Measurements from ENCODE around the gene RARB. TPM values are rescaled to one million over a fixed set of nuclear protein-coding genes. Genes with fewer than 3 reads are reported as not detected.

Gene RARB
- total RNA-seq, 1 donor from 2014 or later: not detected

DNA sequence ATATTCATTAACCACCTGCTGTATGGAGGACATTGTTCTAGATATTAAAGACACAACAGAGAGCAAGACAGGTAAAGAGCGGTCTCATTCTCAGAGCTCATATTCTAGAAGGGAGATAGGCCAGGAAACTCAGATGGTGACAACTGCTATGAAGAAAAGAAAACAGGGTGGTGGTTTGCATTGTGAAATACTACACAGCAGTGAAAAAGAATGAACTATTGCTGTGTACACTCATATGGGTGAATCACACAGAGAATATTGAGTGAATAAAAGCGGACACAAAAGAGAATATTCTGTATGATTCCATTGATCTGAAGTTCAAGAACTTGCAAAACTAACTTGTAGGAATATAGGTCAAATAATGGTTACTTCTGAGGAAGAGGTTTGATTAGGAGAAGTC lies 159.9 kb downstream of the RARB start:
- intact Hi-C loops (cut with micrococcal nuclease): no loop called here
- Mint-ChIP-seq H3K9me3 (no peaks in the 10 kb centered on the region), H3K27me3 (ENCODE audit: insufficient read depth) (no peaks in the 10 kb centered on the region), H3K4me1 (ENCODE audit: low read depth) (no peaks in the 10 kb centered on the region), H3K4me3 (no peak overlapping the region), H3K27ac (no peak overlapping the region), H3K36me3 (ENCODE audit: low read depth) (no peaks in the 10 kb centered on the region)
- no peak for DNase-seq (ENCODE audit: low spot score)

DNA sequence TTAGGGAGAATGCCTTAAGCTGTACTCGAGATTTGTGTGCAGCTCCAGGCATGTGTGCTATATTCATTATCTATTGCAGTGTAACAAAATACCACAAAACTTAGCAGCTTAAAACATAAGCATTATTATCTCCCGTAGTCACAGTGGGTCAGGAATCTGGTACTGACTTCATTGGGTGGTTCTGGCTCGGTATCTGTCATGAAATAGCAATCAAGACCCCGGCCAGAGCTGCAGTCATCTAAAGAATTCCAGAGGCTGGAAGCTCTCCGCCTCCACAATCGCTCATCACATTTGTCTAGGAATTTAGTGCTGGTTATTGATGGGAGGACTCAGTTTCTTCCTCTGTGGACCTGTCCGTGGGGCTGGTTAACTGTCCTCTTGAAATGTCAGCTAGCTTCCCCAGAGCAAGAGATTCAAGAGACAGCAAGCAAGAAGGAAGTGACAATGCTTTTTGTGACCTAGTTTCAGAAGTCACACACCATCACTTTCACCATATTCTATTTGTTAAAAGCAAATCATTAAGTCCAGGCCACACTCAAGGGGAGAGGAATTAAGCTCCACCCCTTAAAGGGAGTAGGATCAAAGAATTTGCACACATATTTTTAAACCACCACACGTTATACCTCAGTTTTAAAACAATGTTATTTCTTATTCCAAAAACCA lies 160.5 kb downstream of the RARB start:
- Mint-ChIP-seq H3K9me3 (no peaks in the 10 kb centered on the region), H3K4me1 (ENCODE audit: low read depth) (no peaks in the 10 kb centered on the region), H3K4me3 (no peak overlapping the region), H3K27me3 (ENCODE audit: insufficient read depth) (no peaks in the 10 kb centered on the region), H3K27ac (no peak overlapping the region), H3K36me3 (ENCODE audit: low read depth) (no peaks in the 10 kb centered on the region)
- DNase-seq (ENCODE audit: low spot score): no peak
- intact Hi-C loops (cut with micrococcal nuclease): no loop called here

DNA sequence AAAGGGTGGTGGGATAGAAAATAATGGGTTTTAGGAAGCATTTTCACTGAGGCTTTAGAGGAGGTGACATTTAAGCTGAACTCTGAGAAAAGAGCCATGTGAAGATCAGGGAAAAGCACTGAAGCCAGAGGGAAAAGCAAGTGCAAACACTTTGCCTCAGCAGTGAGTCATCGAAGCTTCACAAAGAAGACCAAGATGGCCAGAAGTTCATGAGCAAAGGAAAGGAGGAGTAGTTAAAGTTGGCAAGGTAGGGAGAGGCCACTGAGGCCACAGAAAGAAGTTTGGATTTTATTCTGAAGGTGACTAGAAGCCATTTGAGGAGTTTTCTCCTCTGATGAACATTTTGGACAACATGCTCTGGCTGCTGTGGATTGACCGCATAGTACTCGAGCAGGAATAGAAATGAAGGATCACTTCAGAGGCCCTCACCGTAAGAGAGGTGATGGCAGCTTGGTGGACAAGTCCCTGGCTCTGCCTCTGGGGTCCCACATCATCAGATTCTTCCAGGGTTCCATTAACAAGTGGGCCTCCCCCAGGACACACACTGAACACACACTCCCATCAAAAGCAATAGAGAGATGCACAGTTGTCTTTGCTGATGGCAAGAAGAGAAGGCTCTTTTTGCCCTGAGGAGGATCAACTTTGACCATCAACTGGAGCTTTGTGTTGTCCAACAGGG lies 161.2 kb downstream of the RARB start:
- Mint-ChIP-seq H3K4me1 (ENCODE audit: low read depth) (no peaks in the 10 kb centered on the region), H3K4me3 (no peak overlapping the region), H3K9me3 (no peaks in the 10 kb centered on the region), H3K36me3 (ENCODE audit: low read depth) (peaks cover 2% of the 10 kb centered on the region), H3K27ac (no peak overlapping the region), H3K27me3 (ENCODE audit: insufficient read depth) (no peaks in the 10 kb centered on the region)
- no peak for DNase-seq (ENCODE audit: low spot score)
- intact Hi-C loops (cut with micrococcal nuclease): no loop called here

DNA sequence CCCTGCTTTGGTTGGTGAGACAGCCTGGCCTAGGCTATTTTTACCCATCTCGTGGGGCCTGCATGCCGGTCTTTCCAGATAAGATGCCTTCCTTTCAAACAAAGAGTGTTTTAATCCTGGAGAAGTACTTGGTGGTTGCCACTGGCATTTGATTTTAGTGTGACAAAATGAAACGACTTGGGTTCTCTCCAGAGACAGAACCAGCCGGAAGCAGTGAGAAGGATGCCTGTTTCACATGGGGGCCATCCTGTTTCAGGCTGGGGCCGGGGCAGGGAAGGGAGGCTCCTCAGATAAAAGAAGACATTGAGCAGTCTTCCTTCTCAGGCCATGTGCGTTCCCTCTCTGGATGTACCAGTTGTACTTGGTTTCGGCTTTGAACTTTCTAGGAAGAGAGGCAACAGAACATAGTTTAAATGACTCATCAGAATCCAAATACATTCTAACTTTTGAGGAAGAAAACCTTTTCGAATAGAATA lies 161.8 kb downstream of the RARB start:
- intact Hi-C loops (cut with micrococcal nuclease): loop anchor here (5.0 to 10.0 kb wide), 2 partner anchors 145 to 908 kb away; no protein-coding TSS in a partner anchor
- Mint-ChIP-seq H3K9me3 (no peaks in the 10 kb centered on the region), H3K4me3 (no peak overlapping the region), H3K36me3 (ENCODE audit: low read depth) (peaks cover 2% of the 10 kb centered on the region), H3K4me1 (ENCODE audit: low read depth) (no peaks in the 10 kb centered on the region), H3K27ac (no peak overlapping the region), H3K27me3 (ENCODE audit: insufficient read depth) (no peaks in the 10 kb centered on the region)
- no peak for DNase-seq (ENCODE audit: low spot score)

DNA sequence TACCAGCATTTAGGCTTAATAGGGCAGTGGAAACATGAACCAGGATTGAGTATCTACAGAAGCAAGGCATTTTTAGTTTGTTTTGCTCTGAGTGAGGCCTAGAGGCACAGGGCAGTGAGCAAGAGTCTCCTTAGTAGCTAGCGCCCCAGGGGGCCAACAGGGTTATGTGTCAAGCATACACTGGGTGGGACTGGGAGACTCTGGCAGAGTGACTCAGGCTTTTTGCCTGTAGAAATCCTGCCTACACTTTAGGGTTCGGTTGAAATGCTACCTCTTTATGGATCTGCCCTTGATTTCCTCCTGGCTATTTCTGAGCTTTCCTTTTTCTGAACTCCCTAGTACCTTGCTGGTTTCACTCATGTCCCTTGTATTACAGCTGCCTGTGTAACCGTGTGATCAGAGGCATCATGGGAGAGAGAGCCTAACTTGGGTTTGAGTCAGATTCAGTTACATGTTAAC lies 164.5 kb downstream of the RARB start:
- H3K27ac Mint-ChIP-seq: no peak overlapping the region
- no peaks in the 10 kb centered on the region for H3K9me3 Mint-ChIP-seq
- H3K4me3 Mint-ChIP-seq: no peak overlapping the region
- DNase-seq (ENCODE audit: low spot score): no peak
- intact Hi-C loops (cut with micrococcal nuclease): loop anchor here (5.0 to 10.0 kb wide), 2 partner anchors 148 to 910 kb away; no protein-coding TSS in a partner anchor
- peaks cover 7% of the 10 kb centered on the region for H3K36me3 Mint-ChIP-seq (ENCODE audit: low read depth)
- H3K27me3 Mint-ChIP-seq (ENCODE audit: insufficient read depth): no peaks in the 10 kb centered on the region
- H3K4me1 Mint-ChIP-seq (ENCODE audit: low read depth): no peaks in the 10 kb centered on the region

DNA sequence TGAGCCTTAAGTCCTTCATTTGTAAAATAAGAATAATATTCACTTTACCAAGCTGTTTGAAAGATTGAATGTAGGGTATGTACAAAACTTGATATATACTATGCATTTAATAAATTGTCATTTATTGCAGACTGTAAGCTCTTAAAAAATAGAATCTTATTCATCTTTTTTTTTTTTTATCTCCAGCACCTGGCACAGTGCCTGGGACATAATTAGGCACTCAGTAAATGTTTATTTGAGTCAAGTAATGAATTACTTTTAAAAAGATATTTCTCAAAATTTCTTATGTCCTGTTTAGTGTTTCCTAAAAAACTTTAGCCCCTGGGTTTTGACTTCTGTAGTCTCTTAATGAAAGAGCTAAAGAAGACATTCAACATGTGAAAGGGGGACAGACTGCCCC lies 164.9 kb downstream of the RARB start:
- no peak for DNase-seq (ENCODE audit: low spot score)
- Mint-ChIP-seq H3K4me1 (ENCODE audit: low read depth) (no peaks in the 10 kb centered on the region), H3K36me3 (ENCODE audit: low read depth) (peaks cover 8% of the 10 kb centered on the region), H3K27me3 (ENCODE audit: insufficient read depth) (no peaks in the 10 kb centered on the region), H3K27ac (no peak overlapping the region), H3K9me3 (no peaks in the 10 kb centered on the region), H3K4me3 (no peak overlapping the region)
- intact Hi-C loops (cut with micrococcal nuclease): loop anchor here (5.0 to 10.0 kb wide), 2 partner anchors 148 to 911 kb away; no protein-coding TSS in a partner anchor

DNA sequence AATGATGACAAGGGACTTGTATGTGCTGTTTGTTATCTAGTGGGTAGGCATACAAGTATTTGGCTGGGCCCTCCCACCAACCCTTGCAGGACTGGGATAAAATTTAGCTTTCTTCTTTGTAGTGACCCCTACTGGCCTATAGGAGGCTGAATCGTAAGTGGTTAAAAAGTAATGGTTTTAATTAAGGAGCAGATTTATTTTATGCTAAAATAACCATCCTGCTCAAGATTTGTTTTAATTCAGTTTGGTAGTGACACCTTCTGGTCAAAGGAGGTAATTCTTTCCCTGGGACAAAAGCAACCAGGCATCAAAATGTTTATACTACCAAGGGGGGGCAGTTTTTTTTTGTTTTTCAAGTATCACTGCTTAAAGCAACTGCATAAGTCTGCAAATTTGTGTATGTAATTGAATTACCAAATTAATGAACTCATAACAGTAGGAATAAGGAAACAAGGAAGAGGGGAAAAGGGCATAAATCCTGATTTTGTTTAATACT lies 166.0 kb downstream of the RARB start:
- no peaks in the 10 kb centered on the region for H3K27me3 Mint-ChIP-seq (ENCODE audit: insufficient read depth)
- intact Hi-C loops (cut with micrococcal nuclease): loop anchor here (2.0 to 10.0 kb wide), 3 partner anchors 149 to 912 kb away; no protein-coding TSS in a partner anchor
- no peak for DNase-seq (ENCODE audit: low spot score)

DNA sequence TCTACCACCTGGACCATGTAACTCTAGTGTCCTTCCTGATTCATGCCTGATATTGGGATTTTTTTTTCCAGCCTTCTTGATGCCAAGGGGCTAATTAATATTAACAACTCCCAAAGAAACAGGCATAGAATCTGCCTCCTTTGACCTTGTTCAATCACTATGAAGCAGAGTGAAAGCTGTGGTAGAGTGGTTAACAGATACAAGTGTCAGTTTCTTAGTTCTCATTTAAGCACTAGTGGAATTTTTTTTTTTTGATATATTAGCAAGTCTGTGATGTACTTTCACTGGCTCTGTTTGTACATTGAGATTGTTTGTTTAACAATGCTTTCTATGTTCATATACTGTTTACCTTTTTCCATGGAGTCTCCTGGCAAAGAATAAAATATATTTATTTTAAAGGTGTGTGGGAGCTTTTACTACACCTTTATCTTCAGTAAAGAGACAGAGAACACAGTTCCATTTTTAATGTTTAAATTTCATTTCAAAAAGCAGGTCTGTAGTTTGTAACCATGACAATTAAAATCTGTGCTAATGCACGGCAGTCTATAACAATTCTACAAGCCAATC lies 169.6 kb downstream of the RARB start:
- Mint-ChIP-seq H3K27ac (no peak overlapping the region), H3K9me3 (no peaks in the 10 kb centered on the region), H3K4me3 (no peak overlapping the region), H3K27me3 (ENCODE audit: insufficient read depth) (no peaks in the 10 kb centered on the region), H3K36me3 (ENCODE audit: low read depth) (peaks cover 21% of the 10 kb centered on the region), H3K4me1 (ENCODE audit: low read depth) (no peaks in the 10 kb centered on the region)
- intact Hi-C loops (cut with micrococcal nuclease): loop anchor here (10.0 kb wide), 1 partner anchor 153 kb away; no protein-coding TSS in a partner anchor
- DNase-seq (ENCODE audit: low spot score): no peak

More for the DNA sequence above, 166.0 kb downstream of the RARB start:
- Mint-ChIP-seq H3K4me1 (ENCODE audit: low read depth) (no peaks in the 10 kb centered on the region), H3K9me3 (no peaks in the 10 kb centered on the region), H3K4me3 (no peak overlapping the region), H3K27ac (no peak overlapping the region), H3K36me3 (ENCODE audit: low read depth) (peaks cover 13% of the 10 kb centered on the region)

DNA sequence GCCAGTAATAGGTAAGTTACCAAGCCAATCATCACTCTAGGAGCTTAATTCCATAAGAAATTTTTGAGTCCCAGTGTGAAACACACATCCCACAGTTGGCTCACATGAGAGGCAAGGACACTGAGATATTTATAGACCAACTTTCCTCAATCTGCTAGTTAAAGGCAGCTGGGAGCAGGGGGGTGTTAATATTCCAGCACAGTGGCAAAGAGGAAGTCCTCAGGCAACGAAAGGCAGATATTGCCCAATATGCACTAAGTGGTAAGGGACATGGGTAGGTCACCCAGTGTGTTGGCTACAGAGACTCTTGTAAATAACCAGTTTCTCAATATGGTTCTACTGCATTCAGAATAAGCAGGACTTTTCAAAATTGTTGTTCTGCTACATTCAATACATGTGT lies 175.6 kb downstream of the RARB start:
- no peak overlapping the region for H3K27ac Mint-ChIP-seq
- no peaks in the 10 kb centered on the region for H3K27me3 Mint-ChIP-seq (ENCODE audit: insufficient read depth)
- intact Hi-C loops (cut with micrococcal nuclease): no loop called here
- no peaks in the 10 kb centered on the region for H3K9me3 Mint-ChIP-seq
- peaks cover 34% of the 10 kb centered on the region for H3K36me3 Mint-ChIP-seq (ENCODE audit: low read depth)
- H3K4me1 Mint-ChIP-seq (ENCODE audit: low read depth): peaks cover 8% of the 10 kb centered on the region
- H3K4me3 Mint-ChIP-seq: no peak overlapping the region
- DNase-seq (ENCODE audit: low spot score): no peak

DNA sequence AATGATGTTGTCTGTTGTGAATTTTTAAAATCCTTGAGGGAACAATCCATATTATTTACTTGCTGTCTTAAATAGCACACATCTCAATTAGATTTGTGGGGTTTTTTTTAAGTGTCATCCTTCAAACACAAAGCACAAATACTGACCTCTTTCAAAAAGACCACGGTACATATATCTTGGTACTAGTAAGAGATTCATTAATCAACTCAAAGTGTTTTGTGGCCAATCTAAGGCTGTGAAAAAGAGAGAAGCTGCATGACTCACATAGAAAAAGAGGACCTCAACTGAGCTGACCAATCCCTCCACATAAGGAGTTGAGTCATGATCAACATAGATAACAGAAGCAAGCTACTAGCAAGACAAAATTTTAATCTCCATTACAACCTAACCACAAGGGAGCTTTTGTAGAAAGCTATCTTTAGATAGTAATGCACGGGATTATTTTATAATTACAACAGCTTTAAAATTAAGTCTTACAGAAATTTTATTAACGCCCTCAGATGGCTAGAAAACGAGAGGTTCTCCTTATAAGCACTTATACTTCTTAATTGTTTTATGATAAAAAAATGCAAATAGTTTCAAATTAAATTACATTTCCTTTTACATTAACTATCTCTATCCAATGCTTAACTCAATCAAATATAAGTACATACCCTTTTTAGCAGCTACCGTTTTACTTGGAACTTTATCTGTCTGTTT lies 176.2 kb downstream of the RARB start:
- intact Hi-C loops (cut with micrococcal nuclease): no loop called here
- no peak for DNase-seq (ENCODE audit: low spot score)
- no peak overlapping the region for H3K4me3 Mint-ChIP-seq
- H3K27me3 Mint-ChIP-seq (ENCODE audit: insufficient read depth): no peaks in the 10 kb centered on the region
- H3K4me1 Mint-ChIP-seq (ENCODE audit: low read depth): peaks cover 8% of the 10 kb centered on the region
- no peak overlapping the region for H3K27ac Mint-ChIP-seq
- no peaks in the 10 kb centered on the region for H3K9me3 Mint-ChIP-seq
- H3K36me3 Mint-ChIP-seq (ENCODE audit: low read depth): peaks cover 30% of the 10 kb centered on the region

DNA sequence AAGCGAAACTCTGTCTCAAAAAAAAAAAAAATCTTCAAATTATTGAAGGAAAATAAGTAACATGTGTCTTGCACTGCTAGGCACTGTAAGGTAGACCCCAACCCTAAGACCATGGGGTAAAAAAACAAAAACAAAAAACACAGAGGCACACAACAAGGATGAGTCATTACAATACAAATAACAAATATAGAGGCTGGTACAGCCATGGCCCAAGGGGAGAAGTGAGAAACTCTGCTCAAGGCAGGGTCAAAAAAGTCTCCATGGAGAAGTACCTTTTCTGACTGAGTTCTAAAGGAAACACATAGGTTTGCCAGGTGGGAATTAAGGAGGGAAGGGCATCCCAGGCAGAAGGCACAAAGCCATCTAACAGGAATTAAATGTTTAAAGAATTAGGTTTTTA lies 182.1 kb downstream of the RARB start:
- no peak overlapping the region for H3K4me3 Mint-ChIP-seq
- DNase-seq (ENCODE audit: low spot score): no peak
- H3K36me3 Mint-ChIP-seq (ENCODE audit: low read depth): peaks cover 49% of the 10 kb centered on the region
- peaks cover 7% of the 10 kb centered on the region for H3K4me1 Mint-ChIP-seq (ENCODE audit: low read depth)
- intact Hi-C loops (cut with micrococcal nuclease): no loop called here
- no peaks in the 10 kb centered on the region for H3K9me3 Mint-ChIP-seq
- no peaks in the 10 kb centered on the region for H3K27me3 Mint-ChIP-seq (ENCODE audit: insufficient read depth)
- H3K27ac Mint-ChIP-seq: no peak overlapping the region

DNA sequence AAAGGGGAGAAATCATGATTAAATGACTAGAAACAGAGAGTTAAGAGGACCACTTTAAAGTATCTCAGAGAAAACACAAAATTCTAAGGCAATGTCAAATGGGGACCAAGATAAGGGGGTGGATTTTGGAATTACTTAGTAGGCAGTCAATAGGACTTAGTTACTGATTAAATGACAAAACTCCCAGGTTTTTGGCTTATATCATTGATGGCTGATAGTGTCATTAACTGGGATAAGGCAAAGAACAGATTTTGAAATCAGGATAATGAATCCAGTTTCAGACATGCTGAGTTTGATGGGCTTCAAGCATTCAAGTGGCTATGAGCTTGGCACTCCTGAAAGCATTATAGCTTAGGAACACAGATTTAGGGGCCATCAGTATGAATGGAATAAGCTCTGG lies 182.7 kb downstream of the RARB start:
- Mint-ChIP-seq H3K4me3 (no peak overlapping the region), H3K36me3 (ENCODE audit: low read depth) (peaks cover 50% of the 10 kb centered on the region), H3K27ac (peak overlapping the region; percentile 26), H3K9me3 (no peaks in the 10 kb centered on the region), H3K4me1 (ENCODE audit: low read depth) (peaks cover 7% of the 10 kb centered on the region), H3K27me3 (ENCODE audit: insufficient read depth) (no peaks in the 10 kb centered on the region)
- intact Hi-C loops (cut with micrococcal nuclease): no loop called here
- no peak for DNase-seq (ENCODE audit: low spot score)

Data from activated T-helper 1 cell treated with anti-CD3 and anti-CD28 coated beads, Interleukin-12 subunit alpha, Interleukin-12 subunit beta, Interleukin-2, Interleukin-4 antibody, amounts not matched to agents 30 ng/mL and 10 ng/mL and 1 ng/mL, durations not matched to agents 14 hours and 24 hours and 36 hours (primary cell).